UCSD-AML1 (cell line): ENCODE results near the gene GIGYF2.

Experiments
- DNase-seq: peaks from one replicate; lab custom pipeline; 2025; ENCODE audit not compliant: unreplicated experiment; lab: John Stamatoyannopoulos, UW

GIGYF2 gene

DNA sequence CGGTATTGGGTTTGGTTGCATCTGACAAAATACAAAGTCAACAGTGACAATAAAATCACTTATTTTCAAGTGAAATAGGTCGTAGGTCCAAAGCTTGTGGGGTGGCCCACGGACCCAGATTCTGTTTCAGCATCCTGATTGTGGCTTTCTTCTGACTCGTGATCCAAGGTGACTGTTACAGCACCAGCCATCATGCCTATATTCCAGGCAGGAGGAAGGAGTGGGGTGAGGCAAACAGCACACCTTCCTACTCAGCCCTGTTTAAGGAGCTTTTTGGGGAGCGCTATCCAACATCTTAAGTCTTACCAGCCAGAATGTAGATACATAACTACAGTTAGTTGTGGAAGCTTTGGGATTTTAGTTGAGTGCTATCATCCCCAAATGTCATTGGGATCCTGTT lies 164.2 kb downstream of the GIGYF2 start:
- DNase-seq, result no peak

DNA sequence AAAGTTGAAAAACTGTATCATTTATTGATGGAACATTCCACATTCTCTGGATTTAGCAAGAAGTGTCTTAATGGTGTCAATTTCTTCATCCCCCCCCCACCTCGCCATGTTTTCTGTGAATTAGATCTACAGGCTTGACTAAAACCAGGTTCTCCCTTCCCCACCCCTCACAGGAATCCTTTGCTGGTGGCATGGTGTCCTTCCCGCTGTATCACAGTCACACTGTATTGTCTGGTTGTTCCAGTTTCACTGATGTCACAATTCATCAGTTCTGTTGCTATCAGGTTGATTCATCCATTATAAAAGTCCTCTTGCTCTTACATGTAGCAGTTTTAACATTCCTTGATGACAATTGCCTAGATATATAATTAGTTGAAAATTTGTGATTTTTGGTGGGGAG lies 166.9 kb downstream of the GIGYF2 start:
- DNase-seq, result no peak

- no peak for DNase-seq
Observed at GRCh38 chr2:232865165-232865564, 168.0 kb downstream of the GIGYF2 start.

- no peak for DNase-seq
Observed at GRCh38 chr2:232866104-232866503, 169.0 kb downstream of the GIGYF2 start.

- no peak for DNase-seq
Observed at GRCh38 chr2:232869138-232870017, 172.2 kb downstream of the GIGYF2 start.

DNA sequence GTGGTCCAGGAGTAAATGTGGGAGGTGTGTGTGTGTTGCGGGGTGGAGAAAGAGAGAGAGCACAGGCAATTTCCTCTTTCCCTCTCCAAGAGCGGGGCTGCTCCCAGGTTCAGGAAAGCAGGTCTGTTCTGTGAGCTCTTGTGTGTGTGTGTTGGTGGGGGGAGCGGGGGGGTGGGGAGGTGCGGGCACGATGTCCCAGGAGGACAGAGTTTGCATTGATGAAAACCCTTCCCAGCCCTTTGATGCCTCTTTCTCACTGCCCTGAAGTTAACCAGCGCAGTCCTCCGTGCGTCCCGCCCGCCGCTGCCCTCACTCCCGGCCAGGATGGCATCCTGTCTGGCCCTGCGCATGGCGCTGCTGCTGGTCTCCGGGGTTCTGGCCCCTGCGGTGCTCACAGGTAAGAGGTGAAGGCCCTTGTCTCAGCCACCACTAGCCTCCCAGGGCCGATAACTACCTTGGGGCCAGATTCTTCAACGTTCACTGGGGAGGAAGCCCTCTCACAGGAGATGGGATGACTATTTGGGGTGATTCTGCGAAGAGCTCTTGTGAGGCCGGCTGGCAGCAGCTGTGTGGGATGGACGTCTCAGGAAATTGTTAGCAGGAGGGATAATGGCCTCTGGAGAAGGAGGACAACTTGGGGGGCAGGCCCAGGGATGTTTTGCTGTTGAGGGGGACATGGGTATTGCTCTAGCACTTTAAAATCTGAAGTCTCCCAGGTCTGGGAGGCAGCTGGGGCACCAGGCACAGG lies 173.1 kb downstream of the GIGYF2 start, which contains the start of gene SNORC:
Gene SNORC, plus strand, starts transcription at position 247 of the 748 bp plus-strand sequence. Its CDS starts 78 bp downstream, at position 325.
- no peak for DNase-seq

GRCh38 chr2:232870766-232871371 lies 173.7 kb downstream of the GIGYF2 start:
- DNase-seq, result no peak

- DNase-seq, result no peak
Observed at GRCh38 chr2:232871418-232871834, 174.3 kb downstream of the GIGYF2 start.

DNA sequence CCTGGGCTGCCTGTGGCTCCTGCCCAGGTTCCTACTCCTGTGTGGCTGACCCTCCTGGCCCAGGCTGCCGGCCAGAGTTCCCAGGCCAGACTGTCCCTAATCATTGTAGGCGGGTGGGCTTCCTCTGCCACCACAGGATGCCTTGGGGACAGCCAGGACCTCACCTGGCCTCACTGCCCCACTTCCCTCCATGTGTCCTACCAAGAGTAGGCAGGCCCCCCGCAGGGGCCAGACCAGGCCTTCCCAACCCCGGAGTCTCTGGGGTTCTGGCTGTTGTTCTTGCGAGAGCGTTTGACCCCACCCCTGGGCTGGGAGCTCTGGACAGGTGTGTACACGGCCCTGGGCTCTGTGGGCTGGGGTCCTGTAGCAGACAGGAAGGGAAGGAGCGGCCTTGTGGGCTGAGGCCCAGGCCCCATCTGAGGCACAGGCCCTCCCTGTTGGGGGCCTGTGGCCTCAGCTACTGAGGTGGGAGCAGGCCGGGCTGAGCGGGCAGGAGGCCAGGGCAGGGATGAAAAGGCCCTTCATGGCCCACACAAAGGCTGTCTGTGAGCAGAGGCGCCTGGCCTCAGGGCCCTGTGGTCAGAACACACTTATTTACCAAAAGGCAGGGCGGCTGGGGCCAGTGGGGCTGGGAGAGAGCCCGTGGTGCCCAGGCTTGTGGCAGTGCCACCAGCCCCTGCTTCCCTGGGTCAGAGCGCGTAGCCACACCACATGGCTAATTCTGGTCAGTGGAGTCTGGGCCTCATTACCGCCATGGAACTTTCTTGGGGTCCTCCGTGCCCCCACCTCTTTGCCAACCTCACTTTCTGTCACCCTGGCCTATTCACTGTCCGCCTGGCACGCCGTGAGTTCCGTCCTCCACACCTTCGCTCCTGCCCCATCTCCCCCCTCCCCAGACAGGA lies 175.0 kb downstream of the GIGYF2 start:
- DNase-seq, result no peak

- no peak for DNase-seq
Observed at GRCh38 chr2:232872826-232873225, 175.7 kb downstream of the GIGYF2 start.

DNA sequence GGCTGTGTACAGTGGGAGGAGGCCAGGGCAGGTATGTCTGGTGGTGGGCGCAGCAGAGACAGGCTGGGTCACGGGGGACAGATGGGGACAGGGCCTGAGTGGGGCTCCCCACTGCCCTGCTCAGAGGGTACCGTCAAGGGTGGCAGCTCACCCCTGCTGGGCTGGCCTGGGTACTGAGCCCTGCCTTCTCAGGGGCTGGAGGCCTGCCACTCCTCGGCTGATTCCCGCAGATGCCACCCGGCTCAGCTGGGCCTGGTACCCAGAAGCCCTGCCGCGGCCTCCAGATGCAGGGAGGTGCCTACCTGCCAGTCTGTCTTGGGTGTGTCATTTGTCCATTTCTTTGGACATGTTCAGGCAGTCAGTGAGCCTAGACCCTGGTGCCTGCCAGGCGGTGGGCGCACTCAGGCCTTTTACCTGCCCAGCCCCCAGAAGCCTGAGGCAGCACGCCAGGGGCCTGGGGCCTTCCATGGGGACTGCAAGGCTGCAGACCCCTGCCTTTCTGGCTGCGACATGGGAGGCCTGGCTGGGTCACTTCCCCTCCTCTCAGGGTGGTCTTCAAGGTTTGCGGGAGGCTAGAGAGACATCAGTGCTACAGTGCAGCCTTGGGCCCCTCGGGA lies 176.3 kb downstream of the GIGYF2 start:
- no peak for DNase-seq

DNA sequence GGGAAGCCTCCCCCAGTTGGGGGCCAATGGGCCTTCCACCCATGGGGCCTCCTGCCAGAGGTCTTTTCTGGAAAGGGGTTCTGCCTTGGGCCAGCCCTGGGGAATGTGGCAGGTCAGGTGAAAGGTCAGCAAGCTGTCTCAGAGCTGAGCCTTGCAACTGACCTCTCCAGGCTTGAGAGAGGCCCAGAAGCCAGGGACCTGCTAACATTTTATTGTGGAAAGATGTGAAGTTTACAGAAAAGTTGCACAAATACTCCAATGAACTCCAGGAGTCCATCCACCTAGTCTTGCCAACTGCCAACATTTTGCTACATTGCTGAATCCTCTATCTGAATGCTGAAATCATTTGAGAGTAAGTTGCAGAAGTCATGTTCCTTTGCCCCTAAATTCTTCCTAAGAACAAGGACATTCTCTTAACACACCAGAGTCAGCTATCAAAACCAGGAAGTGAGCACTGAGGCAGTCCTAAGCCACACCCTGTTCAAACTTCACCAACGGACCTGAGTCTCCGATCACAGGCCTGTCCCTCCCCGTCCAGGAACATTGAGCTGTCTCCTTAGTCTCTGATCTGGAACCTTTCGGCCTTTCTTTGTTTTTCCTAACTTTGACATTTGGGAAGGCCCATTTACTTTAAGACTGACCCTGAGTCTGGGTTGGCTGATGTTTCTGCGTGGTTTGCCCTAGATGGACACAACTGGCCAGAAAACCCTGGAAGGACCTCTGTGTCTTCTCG lies 176.9 kb downstream of the GIGYF2 start:
- DNase-seq, result no peak

DNA sequence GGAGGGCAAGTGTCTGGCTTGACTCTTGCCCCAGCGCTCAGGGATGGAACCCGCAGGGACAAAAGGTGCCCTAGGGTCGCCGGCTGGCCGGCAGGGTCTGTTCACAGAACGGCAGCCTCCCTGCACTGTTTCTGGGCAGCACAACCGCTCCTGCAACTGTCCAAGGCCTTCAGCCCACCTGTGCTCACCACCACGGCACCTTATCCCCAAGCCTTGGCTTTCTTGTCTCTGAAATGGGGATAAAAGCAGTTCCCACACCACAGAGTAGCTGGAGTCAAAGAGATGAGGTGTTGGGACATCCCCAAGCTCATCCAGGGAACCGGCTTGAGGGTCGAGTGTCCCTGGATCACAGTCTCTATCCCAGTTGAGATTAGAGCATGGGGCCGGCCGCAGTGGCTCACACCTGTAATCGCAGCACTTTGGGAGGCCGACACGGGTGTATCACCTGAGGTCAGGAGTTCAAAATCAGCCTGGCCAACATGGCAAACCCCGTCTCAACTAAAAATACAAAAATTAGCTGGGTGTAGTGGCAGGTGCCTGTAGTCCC lies 177.6 kb downstream of the GIGYF2 start:
- no peak for DNase-seq

GRCh38 chr2:232875256-232876121 lies 178.4 kb downstream of the GIGYF2 start:
- DNase-seq, result no peak

DNA sequence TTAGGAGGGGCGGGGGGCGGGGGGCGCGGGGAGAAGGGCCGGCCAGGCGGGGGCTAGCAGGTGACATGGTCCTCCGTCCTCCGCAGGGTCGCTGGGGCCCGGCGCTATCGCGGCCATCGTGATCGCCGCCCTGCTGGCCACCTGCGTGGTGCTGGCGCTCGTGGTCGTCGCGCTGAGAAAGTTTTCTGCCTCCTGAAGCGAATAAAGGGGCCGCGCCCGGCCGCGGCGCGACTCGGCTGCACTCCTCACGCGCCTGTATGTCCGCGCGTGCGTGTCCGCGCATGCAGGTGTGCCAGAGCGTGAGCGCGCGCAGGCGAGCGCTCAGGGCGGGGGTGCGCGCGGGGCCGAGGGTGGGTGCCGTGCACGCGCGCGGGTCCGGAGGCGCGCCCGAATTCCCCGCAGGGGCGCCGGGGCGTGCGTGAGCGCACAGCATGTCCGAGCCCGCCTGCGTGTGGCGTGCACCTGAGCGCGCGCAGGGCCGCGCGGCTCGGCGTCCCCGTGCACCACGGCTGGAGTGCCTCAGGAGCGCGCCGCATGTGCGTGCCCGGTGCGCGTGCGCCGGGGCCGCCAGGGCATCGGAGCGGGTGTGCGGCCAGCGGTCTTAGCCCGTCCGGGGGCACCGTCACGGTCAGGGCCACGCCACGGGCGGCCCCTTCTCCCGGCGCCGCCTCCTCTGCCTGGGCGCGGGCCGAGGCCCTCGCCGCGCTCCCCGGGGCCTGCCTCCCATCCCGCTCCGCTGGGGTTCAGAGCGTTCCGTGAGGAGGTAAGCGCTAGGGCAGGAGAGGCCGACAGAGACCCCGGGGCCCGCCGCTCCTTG lies 179.2 kb downstream of the GIGYF2 start:
- DNase-seq, result no peak

- DNase-seq, result no peak
Observed at GRCh38 chr2:232876978-232877441, 179.9 kb downstream of the GIGYF2 start.

DNA sequence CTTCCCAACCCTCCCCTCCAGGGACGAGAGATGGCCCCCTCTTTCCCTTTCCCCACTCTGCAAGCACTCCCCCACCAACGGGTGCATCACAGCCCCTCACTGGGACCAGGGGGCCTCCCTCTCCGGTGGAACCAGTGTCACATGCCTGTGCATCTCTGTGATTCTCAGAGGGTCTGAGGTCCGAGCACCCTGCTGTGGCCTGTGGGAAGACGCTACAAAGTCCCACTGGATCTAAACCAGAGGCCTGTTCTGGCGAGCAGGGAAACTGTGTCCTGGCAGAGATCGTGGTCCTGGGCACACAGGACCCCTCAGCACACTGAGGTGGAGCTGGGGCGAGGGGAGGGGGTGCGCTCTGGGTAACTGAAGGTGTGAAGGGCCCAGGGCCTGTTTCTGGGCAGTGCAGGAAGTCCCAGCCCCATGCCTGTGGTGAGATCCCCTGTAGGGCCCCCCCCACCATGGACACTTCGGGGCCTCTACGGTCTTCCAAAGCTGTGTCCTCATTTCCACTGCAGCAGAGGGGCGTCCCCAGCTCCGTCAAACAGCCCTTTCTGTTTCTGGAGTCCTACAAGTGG lies 180.9 kb downstream of the GIGYF2 start:
- DNase-seq, result no peak
